ENCODE results near the gene TOM1.

DNA sequence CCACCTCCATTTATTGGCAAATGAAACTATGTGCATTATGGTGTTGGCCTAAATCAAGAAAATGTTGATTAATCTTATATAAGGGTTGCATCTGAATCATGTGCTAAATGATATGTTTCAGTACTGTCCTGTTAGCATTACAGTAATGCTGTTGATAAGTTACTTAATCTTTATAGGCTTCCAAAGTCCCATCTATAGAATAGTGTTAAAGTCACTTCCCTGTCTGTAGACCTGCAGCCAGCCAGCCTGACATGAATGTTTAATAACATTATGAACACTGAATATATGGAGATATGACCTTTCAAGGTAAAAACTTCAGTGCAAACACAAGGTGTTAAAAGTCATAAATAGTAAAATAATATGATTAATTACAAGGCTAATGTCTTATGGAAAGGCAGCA, 3.6 kb upstream of the TOM1 start:
- TF ChIP-seq POLR2A (IDR thresholded peaks at IDR 0.05) (no peak), POLR2AphosphoS5 (IDR thresholded peaks at IDR 0.05) (no peak)
- TF ChIP-seq, protein P1, sequence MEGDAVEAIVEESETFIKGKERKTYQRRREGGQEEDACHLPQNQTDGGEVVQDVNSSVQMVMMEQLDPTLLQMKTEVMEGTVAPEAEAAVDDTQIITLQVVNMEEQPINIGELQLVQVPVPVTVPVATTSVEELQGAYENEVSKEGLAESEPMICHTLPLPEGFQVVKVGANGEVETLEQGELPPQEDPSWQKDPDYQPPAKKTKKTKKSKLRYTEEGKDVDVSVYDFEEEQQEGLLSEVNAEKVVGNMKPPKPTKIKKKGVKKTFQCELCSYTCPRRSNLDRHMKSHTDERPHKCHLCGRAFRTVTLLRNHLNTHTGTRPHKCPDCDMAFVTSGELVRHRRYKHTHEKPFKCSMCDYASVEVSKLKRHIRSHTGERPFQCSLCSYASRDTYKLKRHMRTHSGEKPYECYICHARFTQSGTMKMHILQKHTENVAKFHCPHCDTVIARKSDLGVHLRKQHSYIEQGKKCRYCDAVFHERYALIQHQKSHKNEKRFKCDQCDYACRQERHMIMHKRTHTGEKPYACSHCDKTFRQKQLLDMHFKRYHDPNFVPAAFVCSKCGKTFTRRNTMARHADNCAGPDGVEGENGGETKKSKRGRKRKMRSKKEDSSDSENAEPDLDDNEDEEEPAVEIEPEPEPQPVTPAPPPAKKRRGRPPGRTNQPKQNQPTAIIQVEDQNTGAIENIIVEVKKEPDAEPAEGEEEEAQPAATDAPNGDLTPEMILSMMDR (IDR thresholded peaks at IDR 0.05) = no peak

Data from transverse colon (tissue), 4 donors.